HepG2 (cell line): ENCODE data around the gene KRT13. TPM values are rescaled to one million over a fixed set of nuclear protein-coding genes. Genes with fewer than 3 reads are reported as not detected.

ENCODE experiments used
- ATAC-seq: fragments of 200-7000 bp; cut with Tn5 transposase; 3 replicates; pipeline ENCODE4 v1.9.1; 2020; ENCODE audit warnings: mild to moderate bottlenecking, moderate library complexity
- BruUV-seq: library from RNA; stranded (reverse); fragments of 400-500 nt; replicated peaks from 2 replicates; lab custom pipeline; 2021; lab: Mats Ljungman, UMichigan
- CTCF ChIA-PET: fragments of 300-600 bp; formaldehyde crosslinking; extraction: SDS; loops from one replicate; lab custom pipeline; 2021; ENCODE audit warnings: low total read pairs, inconsistent platforms, low intra/inter-chr PET ratio; lab: Yijun Ruan, JAX
- POLR2A ChIA-PET: fragments of 350-600 bp; sonication (Branson Sonifier 250); formaldehyde crosslinking; loops from one replicate; lab custom pipeline; 2020; ENCODE audit warnings: antibody characterized with exemption, inconsistent platforms; lab: Yijun Ruan, JAX
- DNase-seq: peaks from one replicate; pipeline ENCODE4 v3.0.0-alpha.2; 2015; ENCODE audit warnings: low spot score
- FAIRE-seq: peaks from 3 replicates; lab custom pipeline; 2011; peaks lifted over from hg19 to GRCh38; lab: Jason Lieb, UNC
- H2AFZ ChIP-seq: one replicate; pipeline ENCODE4 v1.6.1; 2011; ENCODE audit warnings: low read length, inconsistent platforms
- H3K27ac ChIP-seq: fragments of 300-600 bp; 3 replicates; pipeline ENCODE4 v1.8.0; 2011; ENCODE audit warnings: mixed run types, mild to moderate bottlenecking, mixed read lengths, low read length, inconsistent platforms; ENCODE audit not compliant: insufficient read depth; ENCODE audit errors: extremely low read length
- H3K27me3 ChIP-seq, 2 experiments: fragments of 200-600 bp in 1 of 2; 2 replicates in 1 of 2; 3 replicates in 1 of 2; pipeline versions ENCODE4 v1.6.0 to v1.8.0; 2011; ENCODE audit warnings: low read length in 2 of 2, mild to moderate bottlenecking in 2 of 2, moderate library complexity in 2 of 2, inconsistent platforms in 1 of 2; ENCODE audit not compliant: insufficient read depth in 2 of 2, control insufficient read depth in 1 of 2
- H3K36me3 ChIP-seq, 2 experiments: fragments of 200-600 bp in 1 of 2; replicated peaks in 1 of 2; 2 replicates in 1 of 2; 3 replicates in 1 of 2; pipeline versions ENCODE4 v1.5.1 to v1.8.0; 2011; ENCODE audit warnings: low read length in 2 of 2, inconsistent platforms in 1 of 2; ENCODE audit not compliant: insufficient read depth in 2 of 2, control insufficient read depth in 1 of 2
- H3K4me1 ChIP-seq: 2 replicates; pipeline ENCODE4 v1.5.1; 2012; ENCODE audit warnings: low read length, inconsistent platforms; ENCODE audit not compliant: insufficient read depth
- H3K4me2 ChIP-seq: 2 replicates; pipeline ENCODE4 v1.6.0; 2011; ENCODE audit warnings: low read depth, low read length, inconsistent platforms
- H3K4me3 ChIP-seq, 3 experiments: fragments of 200-600 bp in 1 of 3; sonication (generic), shearing (Covaris generic) in 1 of 3; replicated peaks in 1 of 3; 2 replicates each; pipeline ENCODE4 v1.5.1; 2011 to 2016; ENCODE audit warnings: low read length in 3 of 3, inconsistent platforms in 2 of 3, low read depth in 2 of 3, mild to moderate bottlenecking in 2 of 3, control low read depth in 1 of 3, mixed read lengths in 1 of 3; ENCODE audit not compliant: insufficient read depth in 1 of 3
- H3K79me2 ChIP-seq: one replicate; pipeline ENCODE4 v1.6.1; 2011; ENCODE audit warnings: low read length, inconsistent platforms; ENCODE audit not compliant: insufficient read depth
- H3K9ac ChIP-seq: 2 replicates; pipeline ENCODE4 v1.6.0; 2011; ENCODE audit warnings: mild to moderate bottlenecking, low read depth, low read length, inconsistent platforms; ENCODE audit not compliant: insufficient read depth
- H3K9me3 ChIP-seq: 2 replicates; pipeline ENCODE4 v1.5.1; 2012; ENCODE audit warnings: mild to moderate bottlenecking, low read length
- H4K20me1 ChIP-seq: 2 replicates; pipeline ENCODE4 v1.6.0; 2011; ENCODE audit warnings: inconsistent platforms, mild to moderate bottlenecking, low read length, moderate library complexity; ENCODE audit not compliant: insufficient read depth
- NR3C1 ChIP-seq: sonication (generic); formaldehyde crosslinking; IDR thresholded peaks from 2 replicates; pipeline ENCODE4 v1.4.0; 2020; ENCODE audit warnings: missing genetic modification reagents
- ZNF12 ChIP-seq: sonication (generic); formaldehyde crosslinking; IDR thresholded peaks from 2 replicates; pipeline ENCODE4 v1.5.0; 2020; ENCODE audit warnings: missing genetic modification reagents
- ZSCAN12 ChIP-seq: sonication (generic); formaldehyde crosslinking; IDR thresholded peaks from 2 replicates; pipeline ENCODE4 v1.9.0; 2021; ENCODE audit warnings: mild to moderate bottlenecking, missing genetic modification reagents
- WGBS: methylation state at CpG from one replicate; pipeline ENCODE4 v1.1.6; 2017; ENCODE audit warnings: low lambda C conversion rate; 5-methylcytosine and 5-hydroxymethylcytosine counted together
- in situ Hi-C: cut with HindIII; loops from 2 replicates; pipeline ENCODE4 v1.10.0; 2017; ENCODE audit warnings: low pct_unique_long_range_greater_than_20kb; ENCODE audit not compliant: extremely low pct_ligation_motif_present
- intact Hi-C: fragments of 100-400 bp; cut with micrococcal nuclease; formaldehyde crosslinking; loops from one replicate; pipeline ENCODE4 v1.10.0; 2022; ENCODE audit not compliant: unreplicated experiment
- polyA plus RNA-seq, 8 experiments: library from polyadenylated mRNA; depleted of rRNA in 3 of 8; stranded (reverse) in 7 of 8; unstranded in 1 of 8; fragments of >200 nt; fragmentation: Illumina TruSeq in 4 of 8; extraction: Trizol in 4 of 8; gene quantifications; 2 replicates each; pipeline versions ENCODE4 v1.2.1 to v1.2.3, GENCODE V29; 2011 to 2016; ENCODE audit warnings: low read depth in 4 of 8, missing spikeins in 1 of 8, mixed read lengths in 1 of 8; ENCODE audit not compliant: insufficient read depth in 1 of 8
- total RNA-seq, 5 experiments: library from RNA; depleted of rRNA; stranded (reverse); fragments of >200 nt; fragmentation: Illumina TruSeq; extraction: Trizol; gene quantifications; 2 replicates each; pipeline ENCODE4 v1.2.3, GENCODE V29; 2016; ENCODE audit warnings: low read depth in 1 of 5
- TF ChIP-seq, protein P1 (sequence below): IDR thresholded peaks from 2 replicates; pipeline ENCODE4 v1.6.1; 2012; ENCODE audit warnings: inconsistent platforms
- TF ChIP-seq, protein P2 (sequence below): sonication (generic); formaldehyde crosslinking; IDR thresholded peaks from 2 replicates; pipeline ENCODE4 v1.5.0; 2020; ENCODE audit warnings: missing genetic modification reagents

The KRT13 gene
- total and polyA plus RNA-seq, 2 of the 13 experiments (the other 11 are each of a cell fraction or from before 2014, with no cell fraction given) = not detected

DNA sequence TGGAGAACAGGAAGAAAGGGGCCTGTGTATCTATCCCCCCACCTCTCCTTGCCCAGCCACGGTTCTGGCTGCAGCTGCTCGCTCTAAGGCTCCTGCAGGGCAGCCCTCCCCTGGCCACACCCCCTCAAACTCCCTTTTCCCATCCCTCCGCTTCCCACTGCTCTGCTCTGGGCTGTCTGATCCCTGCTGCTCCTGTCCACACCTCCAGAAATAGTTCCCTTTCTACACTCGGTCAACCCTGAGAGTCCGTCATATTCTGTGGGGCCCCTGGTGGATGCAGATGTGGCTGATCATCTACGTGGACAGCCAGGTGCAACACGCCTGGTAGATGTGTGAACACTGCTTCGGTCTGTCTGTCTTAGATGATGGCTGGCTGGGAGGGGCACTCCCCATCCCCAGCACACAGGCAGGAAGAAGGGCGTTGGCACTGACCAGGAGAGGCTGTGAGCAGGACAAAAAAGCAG lies 42.0 kb upstream of the KRT13 start (continued):
- TF ChIP-seq, protein P1, sequence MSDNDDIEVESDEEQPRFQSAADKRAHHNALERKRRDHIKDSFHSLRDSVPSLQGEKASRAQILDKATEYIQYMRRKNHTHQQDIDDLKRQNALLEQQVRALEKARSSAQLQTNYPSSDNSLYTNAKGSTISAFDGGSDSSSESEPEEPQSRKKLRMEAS = no peak
- TF ChIP-seq, protein P2, sequence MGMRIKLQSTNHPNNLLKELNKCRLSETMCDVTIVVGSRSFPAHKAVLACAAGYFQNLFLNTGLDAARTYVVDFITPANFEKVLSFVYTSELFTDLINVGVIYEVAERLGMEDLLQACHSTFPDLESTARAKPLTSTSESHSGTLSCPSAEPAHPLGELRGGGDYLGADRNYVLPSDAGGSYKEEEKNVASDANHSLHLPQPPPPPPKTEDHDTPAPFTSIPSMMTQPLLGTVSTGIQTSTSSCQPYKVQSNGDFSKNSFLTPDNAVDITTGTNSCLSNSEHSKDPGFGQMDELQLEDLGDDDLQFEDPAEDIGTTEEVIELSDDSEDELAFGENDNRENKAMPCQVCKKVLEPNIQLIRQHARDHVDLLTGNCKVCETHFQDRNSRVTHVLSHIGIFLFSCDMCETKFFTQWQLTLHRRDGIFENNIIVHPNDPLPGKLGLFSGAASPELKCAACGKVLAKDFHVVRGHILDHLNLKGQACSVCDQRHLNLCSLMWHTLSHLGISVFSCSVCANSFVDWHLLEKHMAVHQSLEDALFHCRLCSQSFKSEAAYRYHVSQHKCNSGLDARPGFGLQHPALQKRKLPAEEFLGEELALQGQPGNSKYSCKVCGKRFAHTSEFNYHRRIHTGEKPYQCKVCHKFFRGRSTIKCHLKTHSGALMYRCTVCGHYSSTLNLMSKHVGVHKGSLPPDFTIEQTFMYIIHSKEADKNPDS (CRISPR knock-in tag) = no peak
- TF ChIP-seq NR3C1 = no peak

DNA sequence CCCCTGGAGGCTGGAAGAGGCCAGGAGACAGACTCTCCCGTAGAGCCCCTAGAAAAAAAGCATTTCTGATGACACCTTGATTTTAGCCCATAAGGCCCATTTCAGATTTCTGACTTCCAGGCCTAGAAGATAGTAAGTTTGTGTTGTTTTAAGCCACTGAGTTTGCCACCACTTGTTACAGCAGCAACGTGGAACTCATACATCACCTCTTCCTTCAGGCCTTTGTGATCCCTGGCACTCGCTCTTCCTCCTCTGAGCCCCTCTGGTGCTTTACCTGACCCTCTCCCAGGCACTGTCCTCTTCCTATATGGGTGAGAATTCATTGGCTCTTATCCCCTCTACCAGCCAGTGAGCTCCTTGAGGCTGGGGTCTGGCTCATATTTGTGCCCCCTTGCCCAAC lies 41.4 kb upstream of the KRT13 start:
- no peak overlapping the region for H2AFZ ChIP-seq
- H3K4me1 ChIP-seq = peaks cover 48% of the 10 kb centered on the region
- FAIRE-seq = no peak
- H4K20me1 ChIP-seq = no peaks in the 10 kb centered on the region
- DNase-seq = no peak
- H3K79me2 ChIP-seq = no peaks in the 10 kb centered on the region
- in situ Hi-C loops = loop anchor here (5.0 kb wide), 2 partner anchors 60 to 115 kb away; partner anchors contain the start of gene KRT36
- no TSS peak for BruUV-seq
- no peaks in the 10 kb centered on the region for H3K9me3 ChIP-seq
- H3K36me3 ChIP-seq = no peaks in the 10 kb centered on the region
- no peak for ATAC-seq
- H3K27ac ChIP-seq = no peak overlapping the region
- no peak overlapping the region for H3K4me3 ChIP-seq
- intact Hi-C loops = no loop called here
- H3K27me3 ChIP-seq = peaks cover 0 to 14% of the 10 kb centered on the region in 2 experiments; a peak in 2 of 5 replicates
- TF ChIP-seq ZNF12 (CRISPR knock-in tag) (peak; percentile 98), ZSCAN12 (CRISPR knock-in tag) (no peak)
- no peak overlapping the region for H3K9ac ChIP-seq
- POLR2A ChIA-PET = interaction anchor here (3.3 kb wide), 1 partner anchor 18 kb away, joined by 26 read pairs; the partner anchor contains the start of gene KRT19
- 78% methylated on average over 3 of the region's 3 CpGs for WGBS
- H3K4me2 ChIP-seq = no peak overlapping the region
- CTCF ChIA-PET = interaction anchor here (6.3 kb wide), 1 partner anchor 116 kb away, joined by 84 read pairs; no protein-coding TSS in a partner anchor
